GM06990 (cell line): ENCODE measurements around the gene MSI2.

Experiments
- DNase-seq: peaks from one replicate; pipeline ENCODE4 v3.0.0-alpha.2; 2011; ENCODE audit not compliant: insufficient read length; ENCODE audit errors: extremely low read depth
- H3K27me3 ChIP-seq: replicated peaks from 2 replicates; pipeline ENCODE4 v1.6.0; 2011; ENCODE audit warnings: low read length; ENCODE audit not compliant: control insufficient read depth, insufficient read depth
- H3K36me3 ChIP-seq: 2 replicates; pipeline ENCODE4 v1.5.1; 2011; ENCODE audit warnings: low read length; ENCODE audit not compliant: control insufficient read depth, insufficient read depth
- H3K4me3 ChIP-seq: replicated peaks from 2 replicates; pipeline ENCODE4 v1.5.1; 2011; ENCODE audit warnings: low read depth, mild to moderate bottlenecking, control low read depth, low read length
- TF ChIP-seq, protein P1 (sequence below): IDR thresholded peaks from 2 replicates; pipeline ENCODE4 v1.5.1; 2011; ENCODE audit warnings: low read length, control low read depth, mild to moderate bottlenecking, inconsistent platforms; ENCODE audit not compliant: insufficient read depth, poor library complexity, severe bottlenecking

The MSI2 gene

DNA sequence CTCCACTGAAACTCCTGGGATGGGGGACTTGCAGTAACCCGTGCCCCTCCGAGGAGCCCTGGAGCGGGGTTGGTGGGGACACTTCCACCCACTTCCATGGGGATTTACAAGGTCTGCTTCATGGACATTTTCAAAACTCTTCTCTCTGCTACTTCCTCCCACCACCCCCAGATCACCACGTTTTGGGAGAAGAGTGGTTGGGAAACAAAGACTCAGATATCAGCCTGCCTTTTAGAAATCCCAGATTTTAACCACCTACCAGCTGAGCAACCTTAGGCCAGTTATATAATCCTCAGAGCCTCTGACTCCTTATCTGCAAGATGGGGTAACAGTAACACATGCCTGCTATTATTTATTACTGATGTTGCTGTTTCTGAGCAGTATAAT lies 304.0 kb downstream of the MSI2 start:
- DNase-seq, result no peak
- H3K4me3 ChIP-seq, result no peak overlapping the region
- TF ChIP-seq, protein P1, sequence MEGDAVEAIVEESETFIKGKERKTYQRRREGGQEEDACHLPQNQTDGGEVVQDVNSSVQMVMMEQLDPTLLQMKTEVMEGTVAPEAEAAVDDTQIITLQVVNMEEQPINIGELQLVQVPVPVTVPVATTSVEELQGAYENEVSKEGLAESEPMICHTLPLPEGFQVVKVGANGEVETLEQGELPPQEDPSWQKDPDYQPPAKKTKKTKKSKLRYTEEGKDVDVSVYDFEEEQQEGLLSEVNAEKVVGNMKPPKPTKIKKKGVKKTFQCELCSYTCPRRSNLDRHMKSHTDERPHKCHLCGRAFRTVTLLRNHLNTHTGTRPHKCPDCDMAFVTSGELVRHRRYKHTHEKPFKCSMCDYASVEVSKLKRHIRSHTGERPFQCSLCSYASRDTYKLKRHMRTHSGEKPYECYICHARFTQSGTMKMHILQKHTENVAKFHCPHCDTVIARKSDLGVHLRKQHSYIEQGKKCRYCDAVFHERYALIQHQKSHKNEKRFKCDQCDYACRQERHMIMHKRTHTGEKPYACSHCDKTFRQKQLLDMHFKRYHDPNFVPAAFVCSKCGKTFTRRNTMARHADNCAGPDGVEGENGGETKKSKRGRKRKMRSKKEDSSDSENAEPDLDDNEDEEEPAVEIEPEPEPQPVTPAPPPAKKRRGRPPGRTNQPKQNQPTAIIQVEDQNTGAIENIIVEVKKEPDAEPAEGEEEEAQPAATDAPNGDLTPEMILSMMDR, result no peak
- H3K27me3 ChIP-seq, result no peaks in the 10 kb centered on the region
- H3K36me3 ChIP-seq, result peaks cover 4% of the 10 kb centered on the region

DNA sequence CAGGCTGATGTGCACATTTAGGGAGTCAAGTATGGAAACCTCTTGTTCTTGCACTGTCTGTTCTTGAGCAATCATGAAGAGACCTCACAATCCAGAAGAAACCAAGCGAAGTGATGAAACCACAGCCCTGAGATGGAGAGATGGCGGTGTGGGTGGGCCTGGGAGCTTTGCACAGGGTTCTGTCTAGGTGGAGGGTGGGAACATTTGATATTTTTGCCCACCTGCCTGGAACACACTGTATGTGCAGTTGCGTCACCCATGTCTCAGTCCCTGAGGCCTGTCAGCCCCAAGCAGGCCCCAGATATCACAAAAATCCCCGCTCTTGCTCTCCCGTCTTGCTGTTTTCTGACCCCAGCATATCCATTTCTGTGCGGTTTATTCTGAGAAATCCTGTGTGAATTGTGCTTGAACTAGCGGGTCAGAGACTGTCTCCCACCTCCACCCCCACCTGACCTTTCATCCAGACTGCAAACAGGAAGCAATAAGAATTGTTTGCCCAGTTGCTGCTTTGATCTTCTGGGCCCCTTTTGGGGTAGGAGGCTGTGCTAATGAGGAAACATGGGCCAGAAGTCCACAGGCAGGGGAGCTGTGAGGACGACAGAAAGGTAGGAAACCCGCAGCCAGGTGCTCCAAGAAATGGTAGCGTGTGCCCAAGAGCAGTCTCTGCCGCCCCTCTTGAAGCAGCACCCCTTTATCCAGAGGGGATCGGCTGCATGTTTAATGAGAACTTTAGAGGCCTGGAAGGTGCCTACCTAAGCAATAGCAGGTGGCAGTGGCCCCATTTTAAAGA lies 304.9 kb downstream of the MSI2 start:
- H3K27me3 ChIP-seq, result no peaks in the 10 kb centered on the region
- peaks cover 4% of the 10 kb centered on the region for H3K36me3 ChIP-seq
- DNase-seq, result no peak
- TF ChIP-seq, protein P1, result no peak
- no peak overlapping the region for H3K4me3 ChIP-seq

DNA sequence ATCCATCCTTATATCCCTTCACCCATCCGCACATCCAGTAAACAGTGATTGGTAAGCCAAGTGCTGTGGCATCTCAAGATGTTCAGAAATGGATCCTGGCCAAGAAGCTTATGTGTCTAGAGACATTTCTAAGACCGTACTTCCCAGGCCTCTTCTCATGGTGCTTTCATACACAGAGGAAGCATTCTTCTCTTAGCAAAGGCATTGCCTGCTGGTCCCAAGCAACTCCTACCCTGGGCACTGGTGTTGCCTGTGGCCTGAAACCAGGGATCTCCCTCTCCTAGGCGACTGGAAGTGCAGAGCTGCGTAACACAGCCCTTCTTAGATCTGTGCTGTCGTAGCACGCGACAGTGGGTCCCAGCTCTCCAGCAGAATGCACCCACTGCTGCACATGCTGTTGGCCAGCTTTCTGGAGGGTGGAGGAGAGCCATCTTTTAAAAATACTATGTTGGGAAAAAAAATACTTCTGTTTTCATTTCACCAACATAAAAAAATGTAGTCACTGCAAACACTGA lies 305.9 kb downstream of the MSI2 start:
- no peak for DNase-seq
- Histone ChIP-seq H3K27me3 (no peaks in the 10 kb centered on the region), H3K36me3 (peaks cover 4% of the 10 kb centered on the region), H3K4me3 (no peak overlapping the region)
- TF ChIP-seq, protein P1, result no peak

DNA sequence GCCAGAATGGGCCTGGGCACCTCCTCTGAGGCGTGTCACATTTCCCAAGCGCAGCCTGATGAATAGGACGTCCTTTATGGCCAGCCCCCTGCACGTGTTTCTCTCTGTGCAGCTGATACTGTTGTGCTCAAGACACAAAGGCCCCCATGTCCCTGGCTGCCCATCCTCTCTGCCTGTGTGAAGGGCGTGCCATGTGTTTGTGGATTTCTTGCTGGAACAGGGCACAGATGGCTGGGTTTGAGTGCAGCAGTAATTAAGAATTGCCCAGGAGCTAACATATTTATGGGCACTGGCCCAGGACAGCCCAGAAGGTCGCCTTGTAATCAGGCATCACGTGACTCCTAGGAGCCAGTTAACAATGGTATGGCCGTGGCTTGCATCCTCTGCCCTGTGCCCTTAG lies 307.6 kb downstream of the MSI2 start:
- Histone ChIP-seq H3K4me3 (no peak overlapping the region), H3K27me3 (no peaks in the 10 kb centered on the region), H3K36me3 (no peaks in the 10 kb centered on the region; the same call in 1 of the 2 replicates)
- no peak for DNase-seq
- TF ChIP-seq, protein P1, result no peak

DNA sequence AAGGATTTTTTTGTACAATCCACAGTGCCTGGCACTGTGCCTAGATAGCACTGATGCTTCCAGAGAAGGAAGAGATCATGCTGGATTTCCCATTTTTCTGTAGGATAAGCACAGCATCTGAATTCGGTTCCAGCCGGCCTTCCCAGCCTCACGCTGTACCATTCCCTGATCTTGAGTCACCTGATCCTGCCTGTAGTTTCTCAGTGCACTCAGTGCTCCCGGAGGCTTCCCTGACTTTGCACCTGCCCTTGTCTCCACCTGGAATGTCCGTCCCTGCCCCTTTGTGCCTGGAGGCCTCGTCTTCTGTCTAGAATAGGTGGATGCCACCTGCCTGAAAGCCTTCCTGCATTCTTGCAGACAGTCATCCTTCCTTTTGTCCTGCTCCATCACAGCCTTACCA lies 308.9 kb downstream of the MSI2 start:
- DNase-seq, result no peak
- H3K36me3 ChIP-seq, result no peaks in the 10 kb centered on the region; the same call in 1 of the 2 replicates
- H3K27me3 ChIP-seq, result no peaks in the 10 kb centered on the region
- TF ChIP-seq, protein P1, result no peak
- H3K4me3 ChIP-seq, result no peak overlapping the region
